GM12872 (cell line): ENCODE results near the gene DNAJB2.

Experiments used
- CTCF ChIP-seq: IDR thresholded peaks from 3 replicates; pipeline ENCODE4 v1.5.1; 2011; ENCODE audit warnings: low read depth, mild to moderate bottlenecking, low read length, moderate library complexity; ENCODE audit not compliant: insufficient read depth

The DNAJB2 gene

GRCh38 chr2:219335373-219335786 is 56.2 kb downstream of the DNAJB2 start:
- no peak for TF ChIP-seq CTCF
